Tibial nerve (tissue), 4 donors: ENCODE data around the gene IL16.

ENCODE experiments used
- EP300 ChIP-seq, 2 donors: sonication (generic); formaldehyde crosslinking; IDR thresholded peaks; one replicate each; pipeline ENCODE4 v1.6.1; 2017; ENCODE audit warnings: antibody characterized with exemption in 2 of 2, mild to moderate bottlenecking in 1 of 2
- TF ChIP-seq, protein P1 (sequence below), 5 experiments: fragments of 200-600 bp in 3 of 5; fragments of 450-650 bp in 2 of 5; sonication (generic) in 3 of 5; IDR thresholded peaks; one replicate each; pipeline ENCODE4 v1.5.1; 2016 to 2019; ENCODE audit warnings: antibody characterized with exemption in 5 of 5, mild to moderate bottlenecking in 3 of 5, moderate library complexity in 2 of 5

DNA sequence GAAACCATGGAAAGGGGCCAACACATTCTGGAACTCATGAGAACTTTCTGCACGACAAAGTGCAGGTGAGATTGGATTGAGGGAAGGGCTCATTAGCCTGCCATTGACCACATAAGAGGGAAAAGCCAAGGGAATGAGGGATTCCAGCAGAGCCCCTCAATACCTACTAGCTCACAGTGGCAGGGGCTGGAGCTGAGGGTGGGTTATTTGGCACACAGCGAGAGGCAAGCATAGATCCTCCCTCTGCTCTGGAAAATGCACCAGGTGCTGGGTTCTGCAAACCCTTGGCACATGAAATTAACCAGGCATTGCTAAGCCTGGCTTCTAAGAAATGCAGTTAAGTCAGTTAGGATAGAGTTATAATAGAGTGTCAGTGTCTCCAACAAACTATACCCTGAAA lies 60.8 kb downstream of the IL16 start:
- no peak for TF ChIP-seq EP300 (IDR thresholded peaks at IDR 0.05)
- TF ChIP-seq, protein P1, sequence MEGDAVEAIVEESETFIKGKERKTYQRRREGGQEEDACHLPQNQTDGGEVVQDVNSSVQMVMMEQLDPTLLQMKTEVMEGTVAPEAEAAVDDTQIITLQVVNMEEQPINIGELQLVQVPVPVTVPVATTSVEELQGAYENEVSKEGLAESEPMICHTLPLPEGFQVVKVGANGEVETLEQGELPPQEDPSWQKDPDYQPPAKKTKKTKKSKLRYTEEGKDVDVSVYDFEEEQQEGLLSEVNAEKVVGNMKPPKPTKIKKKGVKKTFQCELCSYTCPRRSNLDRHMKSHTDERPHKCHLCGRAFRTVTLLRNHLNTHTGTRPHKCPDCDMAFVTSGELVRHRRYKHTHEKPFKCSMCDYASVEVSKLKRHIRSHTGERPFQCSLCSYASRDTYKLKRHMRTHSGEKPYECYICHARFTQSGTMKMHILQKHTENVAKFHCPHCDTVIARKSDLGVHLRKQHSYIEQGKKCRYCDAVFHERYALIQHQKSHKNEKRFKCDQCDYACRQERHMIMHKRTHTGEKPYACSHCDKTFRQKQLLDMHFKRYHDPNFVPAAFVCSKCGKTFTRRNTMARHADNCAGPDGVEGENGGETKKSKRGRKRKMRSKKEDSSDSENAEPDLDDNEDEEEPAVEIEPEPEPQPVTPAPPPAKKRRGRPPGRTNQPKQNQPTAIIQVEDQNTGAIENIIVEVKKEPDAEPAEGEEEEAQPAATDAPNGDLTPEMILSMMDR (IDR thresholded peaks at IDR 0.05): no peak
